Measurements from ENCODE around the gene PILRA.

DNA sequence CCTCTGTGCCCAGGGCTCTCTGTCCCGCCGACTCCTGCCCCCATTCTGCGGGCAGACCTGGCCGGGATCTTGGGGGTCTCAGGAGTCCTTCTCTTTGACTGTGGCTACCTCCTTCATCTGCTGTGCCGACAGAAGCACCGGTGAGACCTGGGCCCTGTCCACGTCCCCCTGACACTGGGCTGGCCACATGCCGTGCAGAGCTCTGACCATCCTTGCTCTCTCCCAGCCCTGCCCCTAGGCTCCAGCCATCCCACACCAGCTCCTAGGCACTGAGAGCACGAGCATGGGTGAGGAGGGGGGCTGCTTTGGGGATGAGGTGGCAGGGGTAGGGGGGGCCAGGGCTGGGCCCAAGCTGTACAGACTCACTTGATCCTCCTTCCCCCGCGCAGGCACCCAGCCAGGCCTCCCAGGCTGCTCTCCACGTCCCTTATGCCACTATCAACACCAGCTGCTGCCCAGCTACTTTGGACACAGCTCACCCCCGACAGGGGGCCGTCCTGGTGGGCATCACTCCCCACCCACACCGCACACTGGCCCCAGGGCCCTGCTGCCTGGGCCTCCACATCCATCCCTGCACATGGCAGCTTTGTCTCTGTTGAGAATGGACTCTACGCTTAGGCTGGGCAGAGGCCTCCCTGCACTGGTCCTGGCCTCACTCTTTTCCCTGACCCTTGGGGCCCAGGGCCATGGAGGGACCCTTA is 20.2 kb upstream of the PILRA start:
- no peak for TF ChIP-seq POLR2AphosphoS5 (IDR thresholded peaks at IDR 0.05; ENCODE audit: insufficient read depth in 1 of 2, low read depth in 1 of 2)
- TF ChIP-seq, protein P1, sequence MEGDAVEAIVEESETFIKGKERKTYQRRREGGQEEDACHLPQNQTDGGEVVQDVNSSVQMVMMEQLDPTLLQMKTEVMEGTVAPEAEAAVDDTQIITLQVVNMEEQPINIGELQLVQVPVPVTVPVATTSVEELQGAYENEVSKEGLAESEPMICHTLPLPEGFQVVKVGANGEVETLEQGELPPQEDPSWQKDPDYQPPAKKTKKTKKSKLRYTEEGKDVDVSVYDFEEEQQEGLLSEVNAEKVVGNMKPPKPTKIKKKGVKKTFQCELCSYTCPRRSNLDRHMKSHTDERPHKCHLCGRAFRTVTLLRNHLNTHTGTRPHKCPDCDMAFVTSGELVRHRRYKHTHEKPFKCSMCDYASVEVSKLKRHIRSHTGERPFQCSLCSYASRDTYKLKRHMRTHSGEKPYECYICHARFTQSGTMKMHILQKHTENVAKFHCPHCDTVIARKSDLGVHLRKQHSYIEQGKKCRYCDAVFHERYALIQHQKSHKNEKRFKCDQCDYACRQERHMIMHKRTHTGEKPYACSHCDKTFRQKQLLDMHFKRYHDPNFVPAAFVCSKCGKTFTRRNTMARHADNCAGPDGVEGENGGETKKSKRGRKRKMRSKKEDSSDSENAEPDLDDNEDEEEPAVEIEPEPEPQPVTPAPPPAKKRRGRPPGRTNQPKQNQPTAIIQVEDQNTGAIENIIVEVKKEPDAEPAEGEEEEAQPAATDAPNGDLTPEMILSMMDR (IDR thresholded peaks at IDR 0.05), result no peak
- no peak for TF ChIP-seq POLR2A (IDR thresholded peaks at IDR 0.05)

Data from vagina (tissue), 2 donors.